ENCODE data around the gene ANP32B. TPM values are rescaled to one million over a fixed set of nuclear protein-coding genes. Genes with fewer than 3 reads are reported as not detected.

ANP32B gene
- total and polyA plus RNA-seq, 9 donors: 18.6 to 198 (median 159) TPM

GRCh38 chr9:98056269-98057137 is 73.4 kb downstream of the ANP32B start, which contains the start of gene NANS:
Gene NANS, plus strand, starts transcription at chr9:98056732. Its CDS starts 77 bp downstream, at chr9:98056809.
- Histone ChIP-seq H3K27ac (ENCODE audit: low read length) (peak within 1 kb of the TSS; percentile 88), H3K4me1 (ENCODE audit: control insufficient read depth, insufficient read depth, low read length) (peaks cover 5% of the 10 kb centered on the region), H3K9me3 (replicated peaks; ENCODE audit: control insufficient read depth, low read depth, low read length) (no peaks in the 10 kb centered on the region), H3K4me3 (ENCODE audit: low read length) (peak within 1 kb of the TSS; percentile 79), H3K36me3 (ENCODE audit: control insufficient read depth, insufficient read depth, low read length) (peaks cover 5% of the 10 kb centered on the region), H3K27me3 (ENCODE audit: control insufficient read depth, insufficient read depth, low read length) (no peaks in the 10 kb centered on the region)
- under 1% methylated on average over 77 of the region's 80 CpGs for WGBS (ENCODE audit: insufficient coverage)
- peak; percentile 96 for DNase-seq

GRCh38 chr9:98057138-98057799 is 74.1 kb downstream of the ANP32B start:
- 0% methylated on average over 4 of the region's 14 CpGs for WGBS (ENCODE audit: insufficient coverage)

DNA sequence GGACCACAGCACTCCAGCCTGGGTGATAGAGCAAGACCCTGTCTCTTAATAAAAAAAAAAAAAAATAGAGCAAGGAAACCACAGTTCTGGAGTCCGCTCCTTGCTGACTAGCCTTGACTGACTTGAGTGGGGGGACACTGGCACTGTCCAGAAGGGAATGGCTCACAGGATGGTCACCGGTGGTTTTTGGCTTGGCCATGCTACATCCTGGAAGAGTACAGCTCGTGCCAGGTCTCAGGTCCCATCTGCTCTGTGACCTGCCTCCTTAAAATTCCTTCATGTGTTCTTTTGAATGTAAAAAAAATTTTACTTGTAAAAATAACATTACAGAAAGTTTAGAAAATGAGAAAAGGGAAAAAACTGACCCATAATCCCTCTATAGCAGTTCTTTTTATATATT is 79.0 kb downstream of the ANP32B start:
- no peaks in the 10 kb centered on the region for H3K27me3 ChIP-seq (ENCODE audit: control insufficient read depth, insufficient read depth, low read length)

More at GRCh38 chr9:98057138-98057799, 74.1 kb downstream of the ANP32B start:
- peak; percentile 37 for DNase-seq
- peaks cover 5% of the 10 kb centered on the region for H3K4me1 ChIP-seq (ENCODE audit: control insufficient read depth, insufficient read depth, low read length)
- no peaks in the 10 kb centered on the region for H3K27me3 ChIP-seq (ENCODE audit: control insufficient read depth, insufficient read depth, low read length)
- peak overlapping the region; percentile 79 for H3K4me3 ChIP-seq (ENCODE audit: low read length)
- peak overlapping the region; percentile 88 for H3K27ac ChIP-seq (ENCODE audit: low read length)
- H3K9me3 ChIP-seq (replicated peaks; ENCODE audit: control insufficient read depth, low read depth, low read length): no peaks in the 10 kb centered on the region
- H3K36me3 ChIP-seq (ENCODE audit: control insufficient read depth, insufficient read depth, low read length): peaks cover 11% of the 10 kb centered on the region

DNA sequence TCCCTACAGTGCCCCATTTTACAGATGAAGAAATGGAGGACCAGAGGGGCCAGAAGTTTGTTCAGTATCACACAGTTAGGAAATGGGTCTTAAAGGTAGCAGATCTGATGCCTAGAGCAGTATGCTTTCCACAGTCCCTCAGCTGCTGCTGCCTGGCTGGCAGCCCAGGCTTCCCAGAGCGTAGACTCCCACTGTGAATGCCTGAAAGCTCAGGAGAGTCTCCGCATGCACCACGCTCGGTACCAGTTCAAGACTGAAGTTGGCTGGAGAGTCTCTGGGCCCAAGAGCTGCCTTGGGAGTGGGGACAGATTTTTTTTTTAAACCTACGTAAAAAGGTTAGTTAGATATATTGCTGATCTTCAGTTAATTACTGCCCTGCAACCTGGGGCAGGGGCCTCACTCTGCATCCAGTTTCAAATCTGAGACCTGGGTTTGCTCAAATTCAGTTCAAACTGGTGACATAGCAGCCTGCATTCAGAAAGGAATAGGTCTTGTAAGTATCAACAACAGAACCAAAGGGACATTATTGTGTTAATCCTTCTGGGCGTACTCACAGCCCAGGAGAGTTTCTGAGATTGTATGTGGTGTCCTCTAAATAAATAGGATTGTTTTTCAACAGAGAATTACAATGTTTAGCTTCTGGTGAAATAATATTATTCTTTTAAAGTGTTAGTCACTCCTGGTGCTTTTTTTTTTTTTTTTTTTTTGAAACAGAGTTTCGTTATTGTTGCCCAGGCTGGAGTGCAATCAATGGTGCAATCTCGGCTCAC is 81.7 kb downstream of the ANP32B start:
- H3K27me3 ChIP-seq (ENCODE audit: control insufficient read depth, insufficient read depth, low read length): no peaks in the 10 kb centered on the region
- H3K9me3 ChIP-seq (replicated peaks; ENCODE audit: control insufficient read depth, low read depth, low read length): no peaks in the 10 kb centered on the region
- DNase-seq: no peak
- H3K4me3 ChIP-seq (ENCODE audit: low read length): no peak overlapping the region
- H3K36me3 ChIP-seq (ENCODE audit: control insufficient read depth, insufficient read depth, low read length): peaks cover 33% of the 10 kb centered on the region
- H3K4me1 ChIP-seq (ENCODE audit: control insufficient read depth, insufficient read depth, low read length): no peaks in the 10 kb centered on the region
- 79% methylated on average over 6 of the region's 8 CpGs for WGBS (ENCODE audit: insufficient coverage)
- H3K27ac ChIP-seq (ENCODE audit: low read length): no peak overlapping the region

More for the DNA sequence above, 79.0 kb downstream of the ANP32B start:
- 85% methylated on average over 2 of the region's 3 CpGs for WGBS (ENCODE audit: insufficient coverage)
- Histone ChIP-seq H3K9me3 (replicated peaks; ENCODE audit: control insufficient read depth, low read depth, low read length) (no peaks in the 10 kb centered on the region), H3K27ac (ENCODE audit: low read length) (no peak overlapping the region), H3K4me1 (ENCODE audit: control insufficient read depth, insufficient read depth, low read length) (peaks cover 3% of the 10 kb centered on the region), H3K4me3 (ENCODE audit: low read length) (no peak overlapping the region), H3K36me3 (ENCODE audit: control insufficient read depth, insufficient read depth, low read length) (peaks cover 27% of the 10 kb centered on the region)
- DNase-seq: no peak

Other genes with a start within 250 kb of the ANP32B start
- gene FOXE1, start 130.1 kb upstream of the ANP32B start, total RNA-seq: not detected
- gene FOXE1, start 130.1 kb upstream of the ANP32B start, polyA plus RNA-seq (ENCODE audit: insufficient read depth in 1 of 8, insufficient read length in 8 of 8, low replicate concordance in 1 of 8): not detected
- 12.7 TPM for gene TRMO, start 60.8 kb upstream of the ANP32B start, total RNA-seq
- 10 to 100 TPM in 5 of 8 donors, 1 to 10 TPM in 3; 8.4 to 12.1 (median 10.5) TPM for gene TRMO, start 60.8 kb upstream of the ANP32B start, polyA plus RNA-seq (ENCODE audit: insufficient read depth in 1 of 8, insufficient read length in 8 of 8, low replicate concordance in 1 of 8)
- gene HEMGN, start 45.2 kb upstream of the ANP32B start, total RNA-seq: 6.7 TPM
- gene HEMGN, start 45.2 kb upstream of the ANP32B start, polyA plus RNA-seq (ENCODE audit: insufficient read depth in 1 of 8, insufficient read length in 8 of 8, low replicate concordance in 1 of 8): 1 to 10 TPM; 2.3 to 9.4 (median 5.8) TPM
- gene NANS, start 73.4 kb downstream of the ANP32B start, total RNA-seq: 46.3 TPM
- 10 to 100 TPM; 30.4 to 42.0 (median 35.1) TPM for gene NANS, start 73.4 kb downstream of the ANP32B start, polyA plus RNA-seq (ENCODE audit: insufficient read depth in 1 of 8, insufficient read length in 8 of 8, low replicate concordance in 1 of 8)
- 0.40 TPM for gene TRIM14, start 135.9 kb downstream of the ANP32B start, total RNA-seq
- gene TRIM14, start 135.9 kb downstream of the ANP32B start, polyA plus RNA-seq (ENCODE audit: insufficient read depth in 1 of 8, insufficient read length in 8 of 8, low replicate concordance in 1 of 8): 1 to 10 TPM in 6 of 8 donors, under 1 TPM in 2; 0.82 to 3.4 (median 1.1) TPM
- gene CORO2A, start 209.3 kb downstream of the ANP32B start, total RNA-seq: 0.13 TPM
- gene CORO2A, start 209.3 kb downstream of the ANP32B start, polyA plus RNA-seq (ENCODE audit: insufficient read depth in 1 of 8, insufficient read length in 8 of 8, low replicate concordance in 1 of 8): 1 to 10 TPM in 2 of 8 donors, under 1 TPM in 6; 0.20 to 1.9 (median 0.43) TPM

All from muscle of leg (tissue), 11 donors.